Measurements from ENCODE around the gene LSAMP.

The LSAMP gene

GRCh38 chr3:116057400-116058006 is 387.8 kb downstream of the LSAMP start:
- no peaks in the 10 kb centered on the region for H3K79me2 ChIP-seq (ENCODE audit: insufficient read depth, low read length)
- TF ChIP-seq CTCF (conservative IDR thresholded peaks at IDR 0.05; ENCODE audit: low read length) (no peak), EZH2phosphoT487 (IDR thresholded peaks at IDR 0.05; ENCODE audit: borderline replicate concordance) (no peak)
- no peak overlapping the region for H3K4me2 ChIP-seq (ENCODE audit: low read depth, low read length, poor library complexity, severe bottlenecking)

GRCh38 chr3:116056280-116056679 is 389.0 kb downstream of the LSAMP start:
- H2AFZ ChIP-seq (ENCODE audit: low read length): no peak overlapping the region
- H4K20me1 ChIP-seq (ENCODE audit: insufficient read depth, low read length, poor library complexity, severe bottlenecking): no peaks in the 10 kb centered on the region
- no peaks in the 10 kb centered on the region for H3K27me3 ChIP-seq (ENCODE audit: insufficient read depth, low read length, poor library complexity, severe bottlenecking)
- no peaks in the 10 kb centered on the region for H3K9me3 ChIP-seq (ENCODE audit: insufficient read depth, low read depth, low read length)
- no peaks in the 10 kb centered on the region for H3K36me3 ChIP-seq (ENCODE audit: insufficient read depth, low read length)
- no peak overlapping the region for H3K4me2 ChIP-seq (ENCODE audit: low read depth, low read length, poor library complexity, severe bottlenecking)
- H3K9me2 ChIP-seq (replicated peaks; ENCODE audit: low read depth, low read length): no peaks in the 10 kb centered on the region
- TF ChIP-seq CTCF (conservative IDR thresholded peaks at IDR 0.05; ENCODE audit: low read length) (no peak), EZH2phosphoT487 (IDR thresholded peaks at IDR 0.05; ENCODE audit: borderline replicate concordance) (no peak)
- no peak overlapping the region for H3K9ac ChIP-seq (ENCODE audit: low read depth, low read length, poor library complexity, severe bottlenecking)
- no peak overlapping the region for H3K4me3 ChIP-seq (ENCODE audit: low read length, poor library complexity, severe bottlenecking)
- H3K4me1 ChIP-seq (ENCODE audit: insufficient read depth, low read length, poor library complexity, severe bottlenecking): no peaks in the 10 kb centered on the region
- H3K79me2 ChIP-seq (ENCODE audit: insufficient read depth, low read length): no peaks in the 10 kb centered on the region
- no peaks in the 10 kb centered on the region for H3F3A ChIP-seq (ENCODE audit: low read depth)

More at GRCh38 chr3:116057400-116058006, 387.8 kb downstream of the LSAMP start:
- Histone ChIP-seq H3K4me1 (ENCODE audit: insufficient read depth, low read length, poor library complexity, severe bottlenecking) (no peaks in the 10 kb centered on the region), H3K9ac (ENCODE audit: low read depth, low read length, poor library complexity, severe bottlenecking) (no peak overlapping the region), H3K4me3 (ENCODE audit: low read length, poor library complexity, severe bottlenecking) (no peak overlapping the region), H3K36me3 (ENCODE audit: insufficient read depth, low read length) (no peaks in the 10 kb centered on the region), H4K20me1 (ENCODE audit: insufficient read depth, low read length, poor library complexity, severe bottlenecking) (no peaks in the 10 kb centered on the region), H3K9me3 (ENCODE audit: insufficient read depth, low read depth, low read length) (no peaks in the 10 kb centered on the region), H2AFZ (ENCODE audit: low read length) (no peak overlapping the region), H3K27me3 (ENCODE audit: insufficient read depth, low read length, poor library complexity, severe bottlenecking) (no peaks in the 10 kb centered on the region), H3K9me2 (replicated peaks; ENCODE audit: low read depth, low read length) (no peaks in the 10 kb centered on the region), H3F3A (ENCODE audit: low read depth) (no peaks in the 10 kb centered on the region)

- Histone ChIP-seq H3K9ac (ENCODE audit: low read depth, low read length, poor library complexity, severe bottlenecking) (no peak overlapping the region), H2AFZ (ENCODE audit: low read length) (no peak overlapping the region), H3K27me3 (ENCODE audit: insufficient read depth, low read length, poor library complexity, severe bottlenecking) (no peaks in the 10 kb centered on the region), H3K4me1 (ENCODE audit: insufficient read depth, low read length, poor library complexity, severe bottlenecking) (no peaks in the 10 kb centered on the region), H3K79me2 (ENCODE audit: insufficient read depth, low read length) (no peaks in the 10 kb centered on the region), H3F3A (ENCODE audit: low read depth) (no peaks in the 10 kb centered on the region), H3K4me3 (ENCODE audit: low read length, poor library complexity, severe bottlenecking) (no peak overlapping the region), H3K9me2 (replicated peaks; ENCODE audit: low read depth, low read length) (no peaks in the 10 kb centered on the region), H3K36me3 (ENCODE audit: insufficient read depth, low read length) (no peaks in the 10 kb centered on the region), H3K9me3 (ENCODE audit: insufficient read depth, low read depth, low read length) (no peaks in the 10 kb centered on the region), H4K20me1 (ENCODE audit: insufficient read depth, low read length, poor library complexity, severe bottlenecking) (no peaks in the 10 kb centered on the region), H3K4me2 (ENCODE audit: low read depth, low read length, poor library complexity, severe bottlenecking) (no peak overlapping the region)
- no peak for TF ChIP-seq EZH2phosphoT487 (IDR thresholded peaks at IDR 0.05; ENCODE audit: borderline replicate concordance)
- TF ChIP-seq CTCF (conservative IDR thresholded peaks at IDR 0.05; ENCODE audit: low read length): no peak
Observed at GRCh38 chr3:116053017-116053416, 392.3 kb downstream of the LSAMP start.
